ENCODE measurements around the gene EXOC3L2.

Gene EXOC3L2

GRCh38 chr19:45218911-45219743 lies 26.1 kb downstream of the EXOC3L2 start:
- no peak for DNase-seq

GRCh38 chr19:45218426-45218825 lies 26.8 kb downstream of the EXOC3L2 start:
- DNase-seq: no peak

GRCh38 chr19:45217957-45218334 lies 27.3 kb downstream of the EXOC3L2 start:
- DNase-seq: no peak

GRCh38 chr19:45217193-45217956 lies 27.8 kb downstream of the EXOC3L2 start:
- no peak for DNase-seq

GRCh38 chr19:45216667-45217066 lies 28.5 kb downstream of the EXOC3L2 start:
- no peak for DNase-seq

GRCh38 chr19:45215391-45216191 lies 29.6 kb downstream of the EXOC3L2 start:
- no peak for DNase-seq

- no peak for DNase-seq
Measured at GRCh38 chr19:45213031-45213430, 32.2 kb downstream of the EXOC3L2 start.

- no peak for DNase-seq
Measured at GRCh38 chr19:45211751-45212381, 33.3 kb downstream of the EXOC3L2 start.

- no peak for DNase-seq
Measured at GRCh38 chr19:45206328-45206727, 38.9 kb downstream of the EXOC3L2 start.

- DNase-seq: no peak
Measured at GRCh38 chr19:45205810-45206209, 39.4 kb downstream of the EXOC3L2 start.

GRCh38 chr19:45202637-45203036 lies 42.6 kb downstream of the EXOC3L2 start:
- no peak for DNase-seq

GRCh38 chr19:45200568-45200967 lies 44.6 kb downstream of the EXOC3L2 start:
- no peak for DNase-seq

GRCh38 chr19:45195764-45196163 lies 49.4 kb downstream of the EXOC3L2 start:
- DNase-seq: no peak

GRCh38 chr19:45191375-45191774 lies 53.8 kb downstream of the EXOC3L2 start:
- no peak for DNase-seq

- DNase-seq: no peak
Measured at GRCh38 chr19:45189971-45190370, 55.2 kb downstream of the EXOC3L2 start.

- no peak for DNase-seq
Measured at GRCh38 chr19:45187421-45188100, 57.6 kb downstream of the EXOC3L2 start.

GRCh38 chr19:45186509-45187334 lies 58.5 kb downstream of the EXOC3L2 start:
- DNase-seq: no peak

- no peak for DNase-seq
Measured at GRCh38 chr19:45184115-45184514, 61.1 kb downstream of the EXOC3L2 start.

GRCh38 chr19:45182758-45183157 lies 62.4 kb downstream of the EXOC3L2 start:
- DNase-seq: no peak

- DNase-seq: no peak
Measured at GRCh38 chr19:45180936-45181335, 64.3 kb downstream of the EXOC3L2 start.

- no peak for DNase-seq
Measured at GRCh38 chr19:45179892-45180370, 65.3 kb downstream of the EXOC3L2 start.

Data from activated CD8-positive, alpha-beta memory T cell treated with anti-CD3 and anti-CD28 coated beads, Interleukin-2, amount 50 U/mL, for 4 hours (primary cell).